Measurements from ENCODE around the gene MINPP1.

- TF ChIP-seq CTCF (IDR thresholded peaks at IDR 0.05) = no peak
- TF ChIP-seq EZH2 (IDR thresholded peaks at IDR 0.05) = no peak
Observed at GRCh38 chr10:87560495-87561129, 55.9 kb downstream of the MINPP1 start.

Data from neural progenitor cell (in vitro differentiated cells).